GM13977 (cell line): ENCODE results near the gene QRICH2.
"Not testable (repeated sequence)": the region's sequence is repeated elsewhere in the genome, so short reads cannot be mapped to it uniquely, and the experiment has no call there.

ENCODE experiments used
- DNase-seq: peaks from one replicate; pipeline ENCODE4 v3.0.0; 2012; ENCODE audit warnings: low spot score
- CTCF ChIP-seq: IDR thresholded peaks from 2 replicates; pipeline ENCODE4 v1.5.1; 2012; ENCODE audit warnings: mild to moderate bottlenecking, control low read depth; ENCODE audit not compliant: insufficient read depth; ENCODE audit errors: extremely low read depth, missing control alignments
- in situ Hi-C: fragments of 300-500 bp; cut with MboI; formaldehyde crosslinking; loops from one replicate; pipeline ENCODE4 v1.12.0; 2022; ENCODE audit warnings: low sequenced_read_pairs, low pct_unique_long_range_greater_than_20kb, mixed read lengths, inconsistent platforms; ENCODE audit not compliant: unreplicated experiment

QRICH2 gene

GRCh38 chr17:76262732-76263344 is 45.2 kb downstream of the QRICH2 start:
- DNase-seq = peak; percentile 65
- in situ Hi-C loops = loop anchor here (5.0 kb wide), 1 partner anchor 76 kb away; no protein-coding TSS in a partner anchor
- no peak for TF ChIP-seq CTCF

- in situ Hi-C loops = loop anchor here (5.0 kb wide), 1 partner anchor 74 kb away; no protein-coding TSS in a partner anchor
- DNase-seq = peak; percentile 68
- no peak for TF ChIP-seq CTCF
These were observed 46.5 kb downstream of the QRICH2 start for GRCh38 chr17:76261421-76262215.

- in situ Hi-C loops = loop anchor here (5.0 kb wide), 1 partner anchor 73 kb away; no protein-coding TSS in a partner anchor
- TF ChIP-seq CTCF = no peak
These were observed 47.4 kb downstream of the QRICH2 start for GRCh38 chr17:76260669-76261068.

GRCh38 chr17:76260220-76260619 is 47.9 kb downstream of the QRICH2 start:
- in situ Hi-C loops = loop anchor here (5.0 kb wide), 1 partner anchor 73 kb away; no protein-coding TSS in a partner anchor
- TF ChIP-seq CTCF = no peak
- DNase-seq = no peak

More at GRCh38 chr17:76260669-76261068, 47.4 kb downstream of the QRICH2 start:
- no peak for DNase-seq

GRCh38 chr17:76256430-76257050 is 51.5 kb downstream of the QRICH2 start:
- in situ Hi-C loops, DNase-seq: not testable (repeated sequence)

GRCh38 chr17:76255801-76256429 is 52.2 kb downstream of the QRICH2 start:
- in situ Hi-C loops = no loop called here
- TF ChIP-seq CTCF = no peak
- DNase-seq = no peak
